Effector memory CD4-positive, alpha-beta T cell (primary cell): ENCODE measurements around the gene NDRG3.

ENCODE experiments used
- DNase-seq, 3 donors: peaks; one replicate each; pipeline ENCODE4 v3.0.0-alpha.2; 2020
- H3K27ac ChIP-seq: 2 replicates; pipeline ENCODE4 v1.7.0; 2013; ENCODE audit warnings: mild to moderate bottlenecking, low read length, moderate library complexity; ENCODE audit not compliant: insufficient read depth, poor library complexity, severe bottlenecking
- H3K27me3 ChIP-seq: replicated peaks from 2 replicates; pipeline ENCODE4 v1.7.0; 2013; ENCODE audit warnings: mild to moderate bottlenecking, low read length; ENCODE audit not compliant: insufficient read depth, control insufficient read depth, poor library complexity, severe bottlenecking
- H3K36me3 ChIP-seq: 2 replicates; pipeline ENCODE4 v1.7.0; 2013; ENCODE audit warnings: mild to moderate bottlenecking, low read length, moderate library complexity; ENCODE audit not compliant: control insufficient read depth, insufficient read depth
- H3K4me1 ChIP-seq: 2 replicates; pipeline ENCODE4 v1.7.0; 2013; ENCODE audit warnings: low read length, mild to moderate bottlenecking; ENCODE audit not compliant: control insufficient read depth, insufficient read depth, poor library complexity, severe bottlenecking
- H3K4me3 ChIP-seq: 2 replicates; pipeline ENCODE4 v1.7.0; 2013; ENCODE audit warnings: low read length, low read depth, mild to moderate bottlenecking; ENCODE audit not compliant: insufficient read depth, poor library complexity, severe bottlenecking
- H3K9me3 ChIP-seq: 2 replicates; pipeline ENCODE4 v1.7.0; 2013; ENCODE audit warnings: mild to moderate bottlenecking, low read length, moderate library complexity; ENCODE audit not compliant: control insufficient read depth

NDRG3 gene

GRCh38 chr20:36605399-36606157 lies 140.3 kb downstream of the NDRG3 start, which contains the start of gene RAB5IF:
RAB5IF (plus strand) TSS chr20:36605779; CDS start chr20:36605952, 173 bp downstream.
- Histone ChIP-seq H3K9me3 (no peaks in the 10 kb centered on the region), H3K27ac (peak within 1 kb of the TSS; percentile 92), H3K36me3 (peaks cover 25% of the 10 kb centered on the region), H3K27me3 (no peaks in the 10 kb centered on the region), H3K4me3 (peak within 1 kb of the TSS; percentile 92), H3K4me1 (peaks cover 14% of the 10 kb centered on the region)
- peak; percentile 98 to 99 (median 99) for DNase-seq

DNA sequence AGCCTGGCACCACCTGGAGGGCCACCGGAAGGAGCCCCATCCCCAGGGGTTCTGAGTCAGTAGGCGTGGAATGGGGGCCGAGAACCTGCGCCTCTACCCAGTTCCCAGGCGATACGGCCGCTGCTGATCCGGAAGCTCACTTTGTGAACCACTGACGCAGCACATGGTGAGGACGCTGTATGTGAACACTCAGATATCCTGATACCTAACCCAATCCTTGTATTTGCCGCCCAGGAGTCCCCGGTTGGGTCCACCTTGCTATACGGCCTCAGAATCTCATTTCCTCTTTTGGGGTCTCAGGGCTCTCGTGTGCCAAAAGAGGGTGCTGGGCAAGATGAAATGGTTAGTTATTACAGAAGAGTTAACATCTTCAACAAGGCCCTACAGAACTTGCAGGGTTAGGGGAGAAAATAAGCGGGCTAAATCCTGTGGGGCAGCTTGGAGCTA lies 140.9 kb downstream of the NDRG3 start:
- H3K4me3 ChIP-seq, result peak overlapping the region; percentile 92
- peaks cover 14% of the 10 kb centered on the region for H3K4me1 ChIP-seq
- peak overlapping the region; percentile 92 for H3K27ac ChIP-seq
- H3K9me3 ChIP-seq, result no peaks in the 10 kb centered on the region
- DNase-seq, result peak; percentile 44 to 51 (median 48)
- H3K36me3 ChIP-seq, result peaks cover 23% of the 10 kb centered on the region
- H3K27me3 ChIP-seq, result no peaks in the 10 kb centered on the region
